NCI-H1694 (cell line): ENCODE data around the gene GRHL1.

Experiments used
- DNase-seq: peaks from one replicate; lab custom pipeline; 2025; lab: John Stamatoyannopoulos, UW

GRHL1 gene

GRCh38 chr2:10042301-10043161 lies 91.0 kb downstream of the GRHL1 start:
- DNase-seq = no peak

GRCh38 chr2:10043256-10043905 lies 91.9 kb downstream of the GRHL1 start, which contains the start of gene KLF11:
Gene KLF11, plus strand, starts transcription at chr2:10043550. Its CDS starts 167 bp downstream, at chr2:10043717.
- DNase-seq = peak; percentile 83

GRCh38 chr2:10043906-10044601 lies 92.6 kb downstream of the GRHL1 start:
- DNase-seq = peak; percentile 51

GRCh38 chr2:10045561-10046355 lies 94.3 kb downstream of the GRHL1 start:
- DNase-seq = no peak

GRCh38 chr2:10046931-10047330 lies 95.4 kb downstream of the GRHL1 start:
- no peak for DNase-seq

GRCh38 chr2:10047616-10048500 lies 96.4 kb downstream of the GRHL1 start:
- DNase-seq = no peak

GRCh38 chr2:10048501-10049171 lies 97.1 kb downstream of the GRHL1 start:
- DNase-seq = peak; percentile 81
